ENCODE data around the gene HBE1. TPM values are rescaled to one million over a fixed set of nuclear protein-coding genes. Genes with fewer than 3 reads are reported as not detected.

HBE1 gene
- polyA plus RNA-seq, 1 of the 3 experiments (the other 2 are of a cell fraction): 2.4 TPM

- ChIA-PET CTCF (no interaction called here), POLR2A (no interaction called here)
- no peak overlapping the region for H3K4me2 ChIP-seq
- no peak overlapping the region for H3K4me3 ChIP-seq (ENCODE audit: low read depth in 2 of 2, low read length in 1 of 2)
- no peaks in the 10 kb centered on the region for H3K4me1 ChIP-seq (ENCODE audit: control insufficient read depth in 1 of 2, insufficient read depth in 2 of 2, low read depth in 1 of 2, low read length in 1 of 2)
- no peaks in the 10 kb centered on the region for H3K79me2 ChIP-seq (ENCODE audit: insufficient read depth)
- no peaks in the 10 kb centered on the region for H3K27me3 ChIP-seq (ENCODE audit: insufficient read depth)
- H3K27ac ChIP-seq (ENCODE audit: low read depth in 2 of 2, low read length in 1 of 2): no peak overlapping the region
- H4K20me1 ChIP-seq (ENCODE audit: insufficient read depth): no peaks in the 10 kb centered on the region
- no peaks in the 10 kb centered on the region for H3K9me3 ChIP-seq
- H3K9me2 ChIP-seq: no peaks in the 10 kb centered on the region
- H2AFZ ChIP-seq (ENCODE audit: low read depth): no peak overlapping the region
- H3K36me3 ChIP-seq (replicated peaks in 1 of 2; ENCODE audit: control insufficient read depth in 1 of 2, insufficient read depth in 2 of 2, low read length in 1 of 2): no peaks in the 10 kb centered on the region
- 19% methylated on average over 2 of the region's 2 CpGs for WGBS (ENCODE audit: low lambda C conversion rate)
- H3F3A ChIP-seq (replicated peaks; ENCODE audit: insufficient read depth): no peaks in the 10 kb centered on the region
- H3K9ac ChIP-seq: no peak overlapping the region
- TF ChIP-seq RFX5 (IDR thresholded peaks at IDR 0.05; ENCODE audit: low read length) (no peak), TCF12 (IDR thresholded peaks at IDR 0.05) (no peak), SIN3A (IDR thresholded peaks at IDR 0.05; ENCODE audit: borderline replicate concordance, low read depth, low read length) (no peak), MEF2A (IDR thresholded peaks at IDR 0.05; ENCODE audit: borderline replicate concordance, low read depth) (no peak), EZH2phosphoT487 (IDR thresholded peaks at IDR 0.05; ENCODE audit: borderline replicate concordance, low read depth) (no peak), SMC3 (IDR thresholded peaks at IDR 0.05; ENCODE audit: low read depth, low read length) (no peak), NFIC (IDR thresholded peaks at IDR 0.05; ENCODE audit: borderline replicate concordance) (no peak), USF2 (IDR thresholded peaks at IDR 0.05; ENCODE audit: borderline replicate concordance, low read depth, low read length) (no peak), ELF1 (IDR thresholded peaks at IDR 0.05) (no peak), RCOR1 (IDR thresholded peaks at IDR 0.05; ENCODE audit: low read length) (no peak), FOSL2 (IDR thresholded peaks at IDR 0.05; ENCODE audit: borderline replicate concordance, low read depth) (no peak)
- TF ChIP-seq, protein P1, sequence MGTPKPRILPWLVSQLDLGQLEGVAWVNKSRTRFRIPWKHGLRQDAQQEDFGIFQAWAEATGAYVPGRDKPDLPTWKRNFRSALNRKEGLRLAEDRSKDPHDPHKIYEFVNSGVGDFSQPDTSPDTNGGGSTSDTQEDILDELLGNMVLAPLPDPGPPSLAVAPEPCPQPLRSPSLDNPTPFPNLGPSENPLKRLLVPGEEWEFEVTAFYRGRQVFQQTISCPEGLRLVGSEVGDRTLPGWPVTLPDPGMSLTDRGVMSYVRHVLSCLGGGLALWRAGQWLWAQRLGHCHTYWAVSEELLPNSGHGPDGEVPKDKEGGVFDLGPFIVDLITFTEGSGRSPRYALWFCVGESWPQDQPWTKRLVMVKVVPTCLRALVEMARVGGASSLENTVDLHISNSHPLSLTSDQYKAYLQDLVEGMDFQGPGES (IDR thresholded peaks at IDR 0.05; ENCODE audit: low read depth, low read length): no peak
- TF ChIP-seq, protein P2, sequence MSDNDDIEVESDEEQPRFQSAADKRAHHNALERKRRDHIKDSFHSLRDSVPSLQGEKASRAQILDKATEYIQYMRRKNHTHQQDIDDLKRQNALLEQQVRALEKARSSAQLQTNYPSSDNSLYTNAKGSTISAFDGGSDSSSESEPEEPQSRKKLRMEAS (IDR thresholded peaks at IDR 0.05; ENCODE audit: low read depth): no peak
- DNase-seq: no peak
These were observed 12.9 kb upstream of the HBE1 start for GRCh38 chr11:5282628-5283027.

GRCh38 chr11:5281596-5281995 lies 11.9 kb upstream of the HBE1 start:
- DNase-seq: no peak
- Histone ChIP-seq H3K79me2 (ENCODE audit: insufficient read depth) (no peaks in the 10 kb centered on the region), H3K9me2 (no peaks in the 10 kb centered on the region), H3K4me1 (ENCODE audit: control insufficient read depth in 1 of 2, insufficient read depth in 2 of 2, low read depth in 1 of 2, low read length in 1 of 2) (no peaks in the 10 kb centered on the region), H3K27me3 (ENCODE audit: insufficient read depth) (no peaks in the 10 kb centered on the region), H2AFZ (ENCODE audit: low read depth) (no peak overlapping the region), H3K27ac (ENCODE audit: low read depth in 2 of 2, low read length in 1 of 2) (no peak overlapping the region), H3K9ac (no peak overlapping the region), H3K4me3 (ENCODE audit: low read depth in 2 of 2, low read length in 1 of 2) (no peak overlapping the region), H3F3A (replicated peaks; ENCODE audit: insufficient read depth) (no peaks in the 10 kb centered on the region), H3K4me2 (no peak overlapping the region), H3K9me3 (no peaks in the 10 kb centered on the region), H4K20me1 (ENCODE audit: insufficient read depth) (no peaks in the 10 kb centered on the region), H3K36me3 (replicated peaks in 1 of 2; ENCODE audit: control insufficient read depth in 1 of 2, insufficient read depth in 2 of 2, low read length in 1 of 2) (no peaks in the 10 kb centered on the region)
- ChIA-PET CTCF (no interaction called here), POLR2A (no interaction called here)
- TF ChIP-seq, protein P3, sequence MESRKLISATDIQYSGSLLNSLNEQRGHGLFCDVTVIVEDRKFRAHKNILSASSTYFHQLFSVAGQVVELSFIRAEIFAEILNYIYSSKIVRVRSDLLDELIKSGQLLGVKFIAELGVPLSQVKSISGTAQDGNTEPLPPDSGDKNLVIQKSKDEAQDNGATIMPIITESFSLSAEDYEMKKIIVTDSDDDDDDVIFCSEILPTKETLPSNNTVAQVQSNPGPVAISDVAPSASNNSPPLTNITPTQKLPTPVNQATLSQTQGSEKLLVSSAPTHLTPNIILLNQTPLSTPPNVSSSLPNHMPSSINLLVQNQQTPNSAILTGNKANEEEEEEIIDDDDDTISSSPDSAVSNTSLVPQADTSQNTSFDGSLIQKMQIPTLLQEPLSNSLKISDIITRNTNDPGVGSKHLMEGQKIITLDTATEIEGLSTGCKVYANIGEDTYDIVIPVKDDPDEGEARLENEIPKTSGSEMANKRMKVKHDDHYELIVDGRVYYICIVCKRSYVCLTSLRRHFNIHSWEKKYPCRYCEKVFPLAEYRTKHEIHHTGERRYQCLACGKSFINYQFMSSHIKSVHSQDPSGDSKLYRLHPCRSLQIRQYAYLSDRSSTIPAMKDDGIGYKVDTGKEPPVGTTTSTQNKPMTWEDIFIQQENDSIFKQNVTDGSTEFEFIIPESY (IDR thresholded peaks at IDR 0.05; ENCODE audit: borderline replicate concordance, low read depth): no peak
- TF ChIP-seq CTCF (IDR thresholded peaks at IDR 0.05) (no peak), RFX5 (IDR thresholded peaks at IDR 0.05; ENCODE audit: low read length) (no peak)
- TF ChIP-seq, protein P2 (IDR thresholded peaks at IDR 0.05; ENCODE audit: low read depth): no peak

Measured in SK-N-SH (cell line).